ENCODE data around the gene SHISA9.

The SHISA9 gene

DNA sequence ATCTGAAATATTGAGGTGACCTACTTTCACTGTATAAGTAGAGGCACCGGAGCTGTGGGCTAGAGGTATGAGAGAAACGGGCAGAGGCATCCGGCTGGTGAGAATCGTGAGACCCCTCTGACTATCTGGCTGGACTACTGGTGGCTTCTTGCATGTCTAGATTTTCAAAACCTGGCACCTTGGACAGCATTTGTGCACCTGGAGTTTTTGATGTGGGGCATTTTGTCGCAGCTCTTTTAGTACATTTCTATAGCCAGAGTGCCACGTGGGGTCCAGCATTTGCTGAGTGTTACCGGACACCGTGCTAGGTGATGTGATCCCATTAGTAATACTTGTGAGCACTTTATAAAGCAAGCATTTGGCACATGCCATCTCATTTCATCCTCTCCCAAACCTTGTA, 32.6 kb upstream of the SHISA9 start:
- TF ChIP-seq, protein P1, sequence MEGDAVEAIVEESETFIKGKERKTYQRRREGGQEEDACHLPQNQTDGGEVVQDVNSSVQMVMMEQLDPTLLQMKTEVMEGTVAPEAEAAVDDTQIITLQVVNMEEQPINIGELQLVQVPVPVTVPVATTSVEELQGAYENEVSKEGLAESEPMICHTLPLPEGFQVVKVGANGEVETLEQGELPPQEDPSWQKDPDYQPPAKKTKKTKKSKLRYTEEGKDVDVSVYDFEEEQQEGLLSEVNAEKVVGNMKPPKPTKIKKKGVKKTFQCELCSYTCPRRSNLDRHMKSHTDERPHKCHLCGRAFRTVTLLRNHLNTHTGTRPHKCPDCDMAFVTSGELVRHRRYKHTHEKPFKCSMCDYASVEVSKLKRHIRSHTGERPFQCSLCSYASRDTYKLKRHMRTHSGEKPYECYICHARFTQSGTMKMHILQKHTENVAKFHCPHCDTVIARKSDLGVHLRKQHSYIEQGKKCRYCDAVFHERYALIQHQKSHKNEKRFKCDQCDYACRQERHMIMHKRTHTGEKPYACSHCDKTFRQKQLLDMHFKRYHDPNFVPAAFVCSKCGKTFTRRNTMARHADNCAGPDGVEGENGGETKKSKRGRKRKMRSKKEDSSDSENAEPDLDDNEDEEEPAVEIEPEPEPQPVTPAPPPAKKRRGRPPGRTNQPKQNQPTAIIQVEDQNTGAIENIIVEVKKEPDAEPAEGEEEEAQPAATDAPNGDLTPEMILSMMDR (IDR thresholded peaks at IDR 0.05; ENCODE audit: low read depth, low read length, missing control alignments): no peak
- no peak overlapping the region for H3K4me3 ChIP-seq (replicated peaks; ENCODE audit: low read depth, low read length)
- DNase-seq (ENCODE audit: extremely low read depth, low read depth): no peak

DNA sequence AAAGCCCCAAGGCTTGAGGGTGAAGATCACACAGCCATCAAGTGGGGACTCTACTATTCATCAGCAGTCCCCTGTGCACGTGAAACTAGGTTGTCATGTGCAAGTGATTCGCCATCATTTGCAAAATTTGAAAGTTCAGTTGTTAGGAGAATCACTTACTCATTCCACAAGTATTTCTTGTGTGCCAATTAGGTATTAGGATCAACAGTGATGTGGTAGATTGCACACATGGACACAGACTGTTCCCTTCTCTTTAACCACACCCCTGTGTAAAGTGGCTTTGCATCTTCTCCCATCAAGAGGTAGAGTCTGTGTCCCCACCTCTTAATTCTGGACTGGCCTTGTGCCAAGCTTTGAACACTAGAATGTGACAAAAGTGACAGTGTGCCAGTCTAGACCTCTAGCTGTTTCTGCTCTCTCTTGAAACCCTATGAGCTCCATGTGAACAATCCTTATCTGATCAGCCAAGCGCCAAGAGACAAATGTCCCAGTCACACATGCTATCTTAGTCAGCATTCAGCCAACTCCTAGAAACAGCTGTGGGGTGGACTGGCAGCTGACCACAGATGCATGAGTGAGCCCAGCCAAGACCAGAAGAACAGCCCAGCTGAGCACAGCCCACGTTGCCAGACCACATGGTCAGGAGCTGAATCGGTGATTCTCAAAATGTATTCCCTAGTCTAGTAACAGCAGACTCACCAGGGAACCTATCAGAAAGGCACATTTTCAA, 31.5 kb upstream of the SHISA9 start:
- no peak overlapping the region for H3K4me3 ChIP-seq (replicated peaks; ENCODE audit: low read depth, low read length)
- no peak for DNase-seq (ENCODE audit: extremely low read depth, low read depth)
- TF ChIP-seq, protein P1 (IDR thresholded peaks at IDR 0.05; ENCODE audit: low read depth, low read length, missing control alignments): no peak

DNA sequence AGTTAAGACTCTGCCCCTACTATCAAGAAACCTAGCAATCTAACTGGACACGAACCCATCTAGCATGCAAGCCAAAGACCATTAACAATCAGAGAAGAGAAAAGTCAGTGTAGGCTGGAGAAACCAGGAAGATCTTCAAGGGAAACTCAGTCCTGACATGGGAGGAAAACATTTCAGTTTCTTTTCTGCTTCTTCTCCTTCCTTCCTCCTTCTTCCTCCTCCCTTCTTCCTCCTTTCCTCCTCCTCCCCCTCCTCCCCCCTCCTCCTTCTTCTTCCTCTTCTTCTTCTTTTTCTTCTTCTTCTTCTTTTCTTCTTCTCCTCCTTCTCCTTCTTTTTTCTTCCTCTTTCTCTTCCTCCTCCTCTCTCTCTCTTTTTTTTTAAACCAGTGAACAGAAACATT, 29.6 kb upstream of the SHISA9 start:
- no peak for DNase-seq (ENCODE audit: extremely low read depth, low read depth)
- TF ChIP-seq, protein P1 (IDR thresholded peaks at IDR 0.05; ENCODE audit: low read depth, low read length, missing control alignments): no peak
- no peak overlapping the region for H3K4me3 ChIP-seq (replicated peaks; ENCODE audit: low read depth, low read length)

DNA sequence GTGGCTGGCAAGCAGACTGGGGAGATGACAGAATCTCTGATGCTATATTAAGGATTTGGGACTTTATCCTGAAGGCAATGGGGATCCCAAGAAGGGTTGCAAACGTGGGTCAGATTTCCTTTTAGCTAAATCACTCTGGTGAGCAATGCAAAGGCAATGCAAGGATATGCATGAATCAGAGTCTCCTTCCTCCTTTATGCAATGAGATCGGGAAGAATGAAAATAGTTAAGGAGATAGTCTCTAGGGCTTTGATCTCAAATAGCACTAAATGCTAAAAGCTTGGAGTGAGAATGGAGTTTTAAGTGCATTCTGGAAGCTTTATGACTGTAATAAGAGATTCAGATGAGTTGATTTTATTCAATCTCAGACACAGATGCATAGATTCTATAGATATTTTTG, 27.2 kb upstream of the SHISA9 start:
- TF ChIP-seq, protein P1 (IDR thresholded peaks at IDR 0.05; ENCODE audit: low read depth, low read length, missing control alignments): no peak
- H3K4me3 ChIP-seq (replicated peaks; ENCODE audit: low read depth, low read length): no peak overlapping the region
- no peak for DNase-seq (ENCODE audit: extremely low read depth, low read depth)

DNA sequence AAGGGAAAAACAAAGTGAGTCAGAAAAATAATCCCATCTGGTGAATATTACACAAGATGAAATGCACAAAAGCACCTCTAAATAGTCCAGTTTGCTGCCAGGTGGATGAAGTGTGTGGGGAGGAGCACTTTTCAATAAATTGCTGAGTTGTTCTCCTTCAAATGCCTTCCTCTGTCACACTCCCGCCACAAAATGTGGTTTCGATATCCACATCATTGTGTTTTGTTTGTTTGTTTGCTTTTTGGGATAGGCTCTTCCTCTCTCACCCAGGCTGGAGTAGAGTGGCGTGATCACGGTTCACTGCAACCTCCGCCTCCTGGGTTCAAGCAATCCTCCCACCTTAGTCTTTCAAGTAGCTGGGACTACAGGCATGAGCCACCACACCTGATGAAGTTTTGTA, 24.6 kb upstream of the SHISA9 start:
- TF ChIP-seq, protein P1 (IDR thresholded peaks at IDR 0.05; ENCODE audit: low read depth, low read length, missing control alignments): no peak
- DNase-seq (ENCODE audit: extremely low read depth, low read depth): no peak
- no peak overlapping the region for H3K4me3 ChIP-seq (replicated peaks; ENCODE audit: low read depth, low read length)

DNA sequence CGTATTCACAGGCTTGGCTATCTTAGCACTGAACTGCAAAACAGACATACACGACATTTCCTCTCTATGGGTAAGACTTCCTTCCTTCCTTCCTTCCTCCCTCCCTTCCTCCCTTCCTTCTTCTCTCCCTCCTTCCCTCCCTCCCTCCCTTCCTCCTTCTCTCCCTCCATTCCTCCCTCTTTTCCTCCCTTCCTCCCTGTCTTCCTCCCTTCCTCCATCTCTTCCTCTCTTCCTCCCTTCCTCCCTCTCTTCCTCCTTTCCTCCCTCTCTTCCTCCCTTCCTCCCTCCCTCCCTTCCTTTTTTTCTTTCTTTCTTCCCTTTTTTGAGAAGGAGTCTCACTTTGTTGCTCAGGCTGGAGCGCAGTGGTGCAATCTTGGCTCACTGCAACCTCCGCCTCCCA, 22.4 kb upstream of the SHISA9 start:
- DNase-seq (ENCODE audit: extremely low read depth, low read depth): no peak
- TF ChIP-seq, protein P1 (IDR thresholded peaks at IDR 0.05; ENCODE audit: low read depth, low read length, missing control alignments): no peak
- no peak overlapping the region for H3K4me3 ChIP-seq (replicated peaks; ENCODE audit: low read depth, low read length)

DNA sequence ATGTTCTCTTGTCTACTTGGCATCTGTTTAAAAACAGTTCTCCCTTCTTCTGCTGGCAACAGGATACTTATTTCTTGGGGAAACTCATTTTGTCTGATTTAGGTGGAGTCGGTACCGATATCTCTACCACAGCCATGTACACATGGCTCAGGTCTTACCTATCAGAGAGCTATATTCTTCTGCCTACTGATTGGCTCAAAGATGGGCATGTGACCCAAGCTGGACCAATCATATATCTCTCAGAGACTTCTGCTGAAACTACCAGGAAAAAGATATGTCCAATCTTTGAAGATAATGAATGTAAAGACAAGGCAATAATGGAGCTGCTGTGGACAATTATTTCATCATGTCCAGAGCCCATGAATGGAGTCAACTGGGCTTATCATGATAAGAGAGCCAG, 21.6 kb upstream of the SHISA9 start:
- TF ChIP-seq, protein P1 (IDR thresholded peaks at IDR 0.05; ENCODE audit: low read depth, low read length, missing control alignments): no peak
- no peak for DNase-seq (ENCODE audit: extremely low read depth, low read depth)
- no peak overlapping the region for H3K4me3 ChIP-seq (replicated peaks; ENCODE audit: low read depth, low read length)

Measured in HFF-Myc (cell line).